Stimulated activated CD8-positive, alpha-beta memory T cell treated with anti-CD3 and anti-CD28 coated beads, Interleukin-12 subunit alpha, Interleukin-12 subunit beta, amount 100 ng/mL, for 1 hour (primary cell): ENCODE results near the gene VCL.

ENCODE experiments used
- DNase-seq: peaks from one replicate; pipeline ENCODE4 v3.0.0-alpha.2; 2020; ENCODE audit warnings: low read depth

Gene VCL

DNA sequence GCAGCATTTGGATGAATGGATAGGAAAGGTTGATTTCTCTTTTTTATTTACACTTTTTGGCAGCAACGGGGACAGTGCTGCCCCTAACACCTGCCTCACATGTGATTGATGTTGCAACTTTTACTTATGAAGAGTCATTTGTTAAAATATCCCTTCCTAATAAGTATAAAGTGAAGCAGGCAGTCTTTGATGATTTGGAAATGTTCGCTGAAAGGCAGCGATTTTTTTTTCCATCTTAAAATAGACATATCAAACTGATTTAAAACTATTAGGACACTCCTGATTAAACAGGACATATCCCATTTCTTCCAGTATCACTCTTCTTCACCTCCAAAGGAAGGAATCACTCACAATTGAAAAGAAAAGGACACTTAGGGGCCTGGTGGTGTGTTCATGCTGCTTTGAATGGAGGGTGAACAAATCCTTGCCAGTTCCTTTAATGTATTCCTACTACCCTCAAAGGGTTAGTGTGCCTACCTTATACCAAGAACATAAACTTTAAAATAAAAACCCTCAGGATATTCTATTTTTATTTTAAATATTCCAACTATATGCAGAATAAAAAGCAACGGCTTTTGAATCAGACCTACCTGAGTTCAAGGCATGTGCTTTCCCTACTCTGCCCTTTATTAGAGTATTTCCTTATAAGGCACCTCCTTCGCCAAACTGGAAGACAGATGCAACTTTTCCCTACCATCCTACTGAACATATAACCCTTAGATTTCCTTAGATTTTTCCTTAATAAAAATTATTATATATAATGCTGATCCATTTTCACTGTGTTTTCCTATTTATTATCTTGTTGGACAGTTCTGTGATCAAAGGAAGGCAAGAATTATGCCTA, 154.2 kb downstream of the VCL start:
- no peak for DNase-seq

DNA sequence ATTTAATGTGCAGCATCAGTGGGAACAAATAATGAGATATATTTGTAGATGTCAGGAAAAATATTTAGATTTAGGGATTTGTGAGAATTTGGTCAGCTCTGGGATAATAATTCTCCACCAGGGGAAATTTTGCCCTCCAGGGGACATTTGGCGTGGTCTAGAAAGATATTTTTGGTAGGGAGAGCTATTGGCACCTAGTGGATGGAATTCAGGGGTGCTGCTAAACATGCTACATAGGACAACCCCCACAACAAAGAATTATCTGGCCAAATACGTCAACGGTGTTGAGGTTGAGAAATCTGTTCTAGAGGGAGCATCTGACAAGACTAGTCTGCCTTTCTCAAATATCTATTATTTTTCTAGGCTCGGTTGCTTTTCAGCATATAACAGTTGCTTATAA, 155.2 kb downstream of the VCL start:
- no peak for DNase-seq

DNA sequence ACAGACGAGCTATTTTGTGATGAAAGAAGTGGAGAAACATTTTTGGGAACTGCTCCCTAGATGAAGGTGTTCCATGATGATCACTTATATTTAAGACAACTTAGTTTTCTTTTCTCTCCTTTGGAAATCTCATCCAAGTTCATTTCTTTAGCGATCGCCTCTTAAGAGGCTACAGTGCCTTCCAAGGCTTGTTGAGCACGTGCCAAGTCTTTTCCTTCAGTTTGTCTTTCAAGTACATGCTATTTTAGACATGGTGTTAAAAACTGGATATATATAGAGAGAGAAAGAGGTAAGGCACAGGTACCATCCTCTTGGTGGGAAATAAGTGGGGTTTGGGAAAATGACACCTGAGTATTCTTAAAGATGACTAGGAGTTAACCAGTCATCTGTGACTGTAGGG, 155.8 kb downstream of the VCL start:
- no peak for DNase-seq

DNA sequence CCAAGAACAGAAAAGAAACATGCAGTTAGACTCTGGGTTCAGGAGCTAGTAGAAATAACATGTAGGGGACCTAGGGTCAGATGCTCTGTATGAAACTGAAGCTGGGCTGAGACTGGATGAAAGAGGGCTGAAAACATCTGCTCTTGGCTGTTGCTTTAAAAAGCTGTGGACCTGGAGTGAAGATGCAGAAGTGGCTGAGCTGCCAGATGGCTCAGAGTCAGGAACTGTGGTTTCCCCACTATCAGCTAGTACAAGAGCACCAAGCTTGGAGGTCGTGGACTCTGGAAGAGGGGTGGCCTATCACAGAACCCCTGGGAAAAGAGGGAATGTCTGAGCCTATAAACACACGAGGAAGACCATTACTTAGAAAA, 159.0 kb downstream of the VCL start:
- DNase-seq, result no peak

DNA sequence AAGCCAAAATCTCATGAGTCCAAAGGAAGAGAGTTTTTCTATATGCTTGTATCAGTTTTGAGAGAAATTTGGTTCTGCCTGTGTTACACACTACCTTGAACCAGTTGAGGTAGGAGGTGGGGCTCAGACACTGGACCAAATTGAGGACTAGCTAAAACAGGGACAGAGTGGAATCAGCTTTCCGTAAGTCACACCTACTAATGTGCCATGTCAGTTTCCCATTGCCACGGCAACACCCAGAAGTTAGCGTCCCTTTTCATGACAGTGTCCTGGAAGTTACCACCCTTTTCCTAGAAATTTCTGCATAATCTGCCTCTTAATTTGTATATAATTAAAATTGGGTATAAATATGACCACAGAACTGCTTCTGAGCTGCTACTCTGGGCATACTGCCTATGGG, 162.1 kb downstream of the VCL start:
- DNase-seq, result no peak

DNA sequence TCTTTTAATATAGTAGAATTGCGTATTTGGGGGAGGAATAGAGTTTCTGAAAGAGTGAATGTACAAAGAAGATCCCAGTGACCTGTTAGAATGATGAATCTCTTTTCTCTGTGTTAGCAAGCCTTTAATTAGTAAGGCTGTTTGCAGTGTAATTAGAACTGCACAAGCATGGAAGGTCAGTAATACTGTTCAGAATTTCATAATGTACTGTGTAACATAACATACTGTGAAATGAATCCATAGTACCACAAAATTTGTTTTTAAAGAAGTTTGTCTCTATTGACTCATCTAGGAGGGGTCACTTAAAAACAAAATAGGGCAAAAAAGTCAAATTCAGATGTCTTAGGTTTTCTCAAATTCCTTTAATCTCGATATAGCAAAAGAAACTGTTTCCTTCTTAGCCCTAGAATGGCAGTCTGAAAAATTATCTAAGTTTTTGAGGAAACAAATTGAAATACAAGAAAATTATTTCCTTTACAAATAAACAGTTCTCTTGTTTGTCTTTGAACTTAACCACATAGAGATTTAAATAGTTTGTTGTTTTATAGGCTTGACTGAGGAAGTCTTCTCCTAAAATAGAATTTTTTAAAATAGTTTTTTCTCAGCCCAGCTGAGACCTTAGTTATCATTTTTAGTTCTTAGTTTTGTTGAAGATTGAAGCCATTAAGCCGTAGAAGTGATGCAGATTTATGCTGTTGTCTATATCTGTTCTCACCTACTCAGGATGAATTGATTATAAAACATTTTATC, 165.6 kb downstream of the VCL start:
- DNase-seq, result no peak

DNA sequence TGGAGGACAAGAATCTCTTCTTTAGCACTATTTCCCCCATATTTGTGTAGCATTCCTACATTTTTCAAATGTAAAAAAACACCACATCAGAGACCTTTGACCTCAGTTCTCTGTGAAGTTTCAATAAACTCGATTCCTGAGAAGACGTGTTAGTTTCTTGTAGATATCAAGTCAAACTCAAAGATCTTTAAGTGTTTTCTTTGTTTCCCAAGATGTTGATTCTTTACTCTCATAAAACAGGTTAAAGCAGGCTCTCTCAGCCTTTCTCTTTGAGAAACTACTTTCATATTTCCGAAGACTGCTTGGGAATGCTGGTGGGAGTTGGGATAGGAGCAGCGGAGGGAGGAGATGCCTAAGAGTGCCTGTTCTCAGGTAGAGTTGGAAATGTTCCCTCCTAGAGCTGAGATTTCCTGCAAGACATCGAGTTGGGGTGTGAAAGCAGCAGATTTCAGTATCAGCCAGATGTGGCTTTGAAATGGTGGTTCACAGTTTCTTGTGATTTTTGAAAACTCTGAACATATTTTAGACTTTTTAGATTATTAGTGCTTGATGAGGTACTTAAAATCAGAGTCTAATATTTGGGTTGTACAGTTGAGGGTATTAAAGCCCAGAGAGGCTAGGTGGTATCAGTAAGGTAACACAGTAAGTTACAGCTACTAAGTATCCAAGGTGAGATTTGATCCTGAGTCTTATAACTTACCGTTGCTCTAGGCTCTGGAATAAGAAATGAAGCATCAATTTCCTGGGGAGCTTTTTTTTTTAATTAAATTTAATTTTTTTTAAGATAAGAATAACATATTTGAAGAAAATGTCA, 167.0 kb downstream of the VCL start:
- DNase-seq, result no peak

DNA sequence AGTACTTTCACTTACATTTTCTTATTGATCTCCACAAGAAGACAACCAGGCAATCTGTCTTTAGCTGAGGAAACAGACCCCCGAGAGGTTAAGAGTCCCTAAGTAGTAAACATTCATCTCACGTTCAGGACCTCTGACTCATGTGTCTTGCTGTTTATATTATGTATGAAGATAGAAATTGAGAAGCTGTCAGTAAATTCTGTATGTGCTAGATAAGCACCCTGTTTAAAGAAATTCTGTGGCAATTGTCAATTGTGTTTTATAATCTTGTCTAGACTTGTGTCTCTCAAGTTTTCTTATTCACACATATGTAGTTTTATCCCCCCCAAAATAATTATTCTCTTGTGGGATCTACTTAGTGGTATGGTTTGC, 167.6 kb downstream of the VCL start:
- no peak for DNase-seq

DNA sequence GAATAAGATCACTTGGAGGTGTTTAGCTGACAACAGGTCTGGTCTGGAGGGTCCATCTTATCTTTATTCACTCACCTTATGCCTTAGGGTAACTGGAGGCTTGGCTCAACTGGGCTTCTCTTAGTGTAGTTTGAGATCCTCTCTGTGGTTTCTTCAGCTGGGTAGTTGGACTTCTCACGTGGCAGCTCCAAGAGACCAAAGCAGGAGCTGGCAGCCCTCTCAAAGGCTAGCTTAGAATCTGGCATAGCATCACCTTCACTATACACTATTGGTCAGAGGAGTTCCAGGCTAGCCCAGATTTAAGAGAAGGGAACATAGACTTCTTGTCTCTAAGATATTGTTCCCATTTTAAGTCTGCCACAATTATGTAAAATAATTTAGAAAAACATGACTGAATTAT, 169.5 kb downstream of the VCL start:
- no peak for DNase-seq
